B cell (primary cell): ENCODE measurements around the gene GABRG3.

Source experiments
- CTCF ChIP-seq: fragments of 200-600 bp; IDR thresholded peaks from one replicate; pipeline ENCODE4 v1.8.0; 2022; ENCODE audit warnings: antibody characterized with exemption, mild to moderate bottlenecking
- EZH2 ChIP-seq: IDR thresholded peaks from 2 replicates; pipeline ENCODE4 v1.6.1; 2012; ENCODE audit warnings: borderline replicate concordance, low read depth, mild to moderate bottlenecking, moderate library complexity, low read length; ENCODE audit not compliant: insufficient read depth, poor library complexity, severe bottlenecking

DNA sequence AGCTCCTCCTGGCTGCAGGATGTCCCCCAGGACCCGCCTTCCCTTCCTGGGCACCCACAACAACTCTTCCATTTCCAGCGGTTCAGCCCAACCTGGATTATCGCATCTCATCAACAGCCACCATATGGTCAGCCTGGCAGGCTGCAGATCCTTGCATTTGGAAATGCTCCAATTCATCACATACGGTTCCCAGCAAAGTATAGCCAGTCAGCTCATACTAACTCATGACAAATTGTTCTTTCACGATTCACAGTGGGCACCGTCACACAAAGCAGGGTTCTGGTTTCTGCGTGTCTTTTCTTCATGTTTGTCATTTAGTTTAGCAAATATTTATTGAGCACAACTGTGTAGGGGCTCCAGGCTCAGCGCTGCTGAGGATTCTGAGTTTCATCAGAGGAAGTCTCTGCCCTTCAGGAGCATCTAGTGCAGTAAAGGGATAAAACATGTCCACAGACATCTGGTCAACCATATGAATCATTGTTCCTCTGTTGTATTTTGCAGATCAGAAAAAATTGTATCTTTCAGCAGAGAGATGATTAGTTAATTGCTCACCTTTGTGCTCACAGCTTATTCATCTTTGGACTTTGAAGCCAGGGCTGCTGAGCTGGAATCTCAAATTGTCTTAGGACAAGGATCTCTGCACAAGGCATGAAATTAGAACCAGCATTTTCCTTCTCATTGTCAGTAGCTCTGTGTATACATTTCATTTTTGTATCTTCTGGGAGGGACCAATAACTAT lies 125.1 kb downstream of the GABRG3 start:
- TF ChIP-seq CTCF = no peak
- no peak for TF ChIP-seq EZH2
